NCI-H128 (cell line): ENCODE data around the gene SCP2.

Experiments used
- DNase-seq: peaks from one replicate; lab custom pipeline; 2025; ENCODE audit not compliant: unreplicated experiment; lab: John Stamatoyannopoulos, UW

The SCP2 gene

GRCh38 chr1:53066488-53066887 is 139.4 kb downstream of the SCP2 start:
- no peak for DNase-seq

GRCh38 chr1:53066891-53067738 is 140.0 kb downstream of the SCP2 start:
- DNase-seq = no peak

- no peak for DNase-seq
These were observed 140.8 kb downstream of the SCP2 start for GRCh38 chr1:53067886-53068285.

- DNase-seq = no peak
These were observed 141.4 kb downstream of the SCP2 start for GRCh38 chr1:53068314-53069099.

GRCh38 chr1:53069265-53069662 is 142.2 kb downstream of the SCP2 start:
- DNase-seq = no peak

- DNase-seq = no peak
These were observed 142.7 kb downstream of the SCP2 start for GRCh38 chr1:53069663-53070327.

GRCh38 chr1:53070621-53071020 is 143.5 kb downstream of the SCP2 start:
- DNase-seq = no peak

GRCh38 chr1:53071167-53071865 is 144.2 kb downstream of the SCP2 start:
- no peak for DNase-seq

- no peak for DNase-seq
These were observed 144.8 kb downstream of the SCP2 start for GRCh38 chr1:53071915-53072314.

- DNase-seq = no peak
These were observed 146.2 kb downstream of the SCP2 start for GRCh38 chr1:53073287-53073686.

- no peak for DNase-seq
These were observed 146.8 kb downstream of the SCP2 start for GRCh38 chr1:53073868-53074311.

- no peak for DNase-seq
These were observed 147.5 kb downstream of the SCP2 start for GRCh38 chr1:53074313-53075154.

GRCh38 chr1:53075206-53075605 is 148.1 kb downstream of the SCP2 start:
- DNase-seq = no peak

GRCh38 chr1:53075761-53076163 is 148.7 kb downstream of the SCP2 start:
- no peak for DNase-seq

GRCh38 chr1:53076165-53076564 is 149.1 kb downstream of the SCP2 start:
- no peak for DNase-seq

GRCh38 chr1:53076721-53077598 is 149.9 kb downstream of the SCP2 start:
- no peak for DNase-seq

GRCh38 chr1:53077599-53077965 is 150.5 kb downstream of the SCP2 start:
- no peak for DNase-seq

- no peak for DNase-seq
These were observed 151.4 kb downstream of the SCP2 start for GRCh38 chr1:53078333-53079101.
